GM12873 (cell line): Measurements from ENCODE around the gene IL1A.

Experiments
- TF ChIP-seq, protein P1 (sequence below): IDR thresholded peaks from 2 replicates; pipeline ENCODE4 v1.5.1; 2012; ENCODE audit warnings: low read depth, mild to moderate bottlenecking, moderate library complexity, low read length, control low read depth; ENCODE audit not compliant: insufficient read depth; ENCODE audit errors: missing control alignments

The IL1A gene

GRCh38 chr2:112728378-112729175 lies 55.7 kb downstream of the IL1A start:
- TF ChIP-seq, protein P1, sequence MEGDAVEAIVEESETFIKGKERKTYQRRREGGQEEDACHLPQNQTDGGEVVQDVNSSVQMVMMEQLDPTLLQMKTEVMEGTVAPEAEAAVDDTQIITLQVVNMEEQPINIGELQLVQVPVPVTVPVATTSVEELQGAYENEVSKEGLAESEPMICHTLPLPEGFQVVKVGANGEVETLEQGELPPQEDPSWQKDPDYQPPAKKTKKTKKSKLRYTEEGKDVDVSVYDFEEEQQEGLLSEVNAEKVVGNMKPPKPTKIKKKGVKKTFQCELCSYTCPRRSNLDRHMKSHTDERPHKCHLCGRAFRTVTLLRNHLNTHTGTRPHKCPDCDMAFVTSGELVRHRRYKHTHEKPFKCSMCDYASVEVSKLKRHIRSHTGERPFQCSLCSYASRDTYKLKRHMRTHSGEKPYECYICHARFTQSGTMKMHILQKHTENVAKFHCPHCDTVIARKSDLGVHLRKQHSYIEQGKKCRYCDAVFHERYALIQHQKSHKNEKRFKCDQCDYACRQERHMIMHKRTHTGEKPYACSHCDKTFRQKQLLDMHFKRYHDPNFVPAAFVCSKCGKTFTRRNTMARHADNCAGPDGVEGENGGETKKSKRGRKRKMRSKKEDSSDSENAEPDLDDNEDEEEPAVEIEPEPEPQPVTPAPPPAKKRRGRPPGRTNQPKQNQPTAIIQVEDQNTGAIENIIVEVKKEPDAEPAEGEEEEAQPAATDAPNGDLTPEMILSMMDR: no peak

- TF ChIP-seq, protein P1: no peak
These were observed 56.3 kb downstream of the IL1A start for GRCh38 chr2:112728029-112728362.

GRCh38 chr2:112727276-112728028 lies 56.8 kb downstream of the IL1A start:
- TF ChIP-seq, protein P1: no peak

DNA sequence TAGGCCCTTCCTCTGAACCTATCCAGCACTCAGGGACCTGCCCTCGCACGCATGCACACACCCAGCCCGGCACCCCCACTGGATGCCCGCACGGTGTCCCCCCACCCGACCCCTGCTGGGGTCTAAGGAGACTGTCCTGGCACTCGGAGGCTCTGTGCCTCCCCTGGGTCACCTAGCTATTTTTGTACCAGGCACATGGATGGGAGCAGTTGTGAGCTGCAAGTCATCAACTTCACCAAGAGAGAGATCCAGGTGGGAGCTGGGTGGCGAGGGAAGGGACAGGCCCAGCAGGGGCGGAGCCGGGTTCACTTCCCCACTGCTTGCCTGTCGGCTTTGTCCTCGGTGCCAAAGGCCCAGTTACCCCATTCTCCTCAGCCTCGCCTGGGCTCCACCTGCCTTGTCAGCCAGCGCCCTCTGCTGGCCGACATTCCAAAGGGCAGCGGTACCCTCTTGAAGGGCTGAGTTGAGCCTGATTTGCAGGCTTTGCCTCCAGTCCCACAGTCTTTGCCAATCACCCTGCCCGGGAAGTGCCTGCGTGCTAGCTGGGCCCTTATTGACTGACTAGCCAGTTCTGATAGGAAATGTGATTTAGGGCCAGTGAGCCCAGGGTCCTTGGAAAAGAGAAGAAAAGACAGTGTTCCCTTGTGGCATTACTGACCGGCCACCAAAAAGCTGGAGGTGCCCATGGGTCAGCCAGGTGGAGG lies 57.7 kb downstream of the IL1A start:
- TF ChIP-seq, protein P1: peak; percentile 96

DNA sequence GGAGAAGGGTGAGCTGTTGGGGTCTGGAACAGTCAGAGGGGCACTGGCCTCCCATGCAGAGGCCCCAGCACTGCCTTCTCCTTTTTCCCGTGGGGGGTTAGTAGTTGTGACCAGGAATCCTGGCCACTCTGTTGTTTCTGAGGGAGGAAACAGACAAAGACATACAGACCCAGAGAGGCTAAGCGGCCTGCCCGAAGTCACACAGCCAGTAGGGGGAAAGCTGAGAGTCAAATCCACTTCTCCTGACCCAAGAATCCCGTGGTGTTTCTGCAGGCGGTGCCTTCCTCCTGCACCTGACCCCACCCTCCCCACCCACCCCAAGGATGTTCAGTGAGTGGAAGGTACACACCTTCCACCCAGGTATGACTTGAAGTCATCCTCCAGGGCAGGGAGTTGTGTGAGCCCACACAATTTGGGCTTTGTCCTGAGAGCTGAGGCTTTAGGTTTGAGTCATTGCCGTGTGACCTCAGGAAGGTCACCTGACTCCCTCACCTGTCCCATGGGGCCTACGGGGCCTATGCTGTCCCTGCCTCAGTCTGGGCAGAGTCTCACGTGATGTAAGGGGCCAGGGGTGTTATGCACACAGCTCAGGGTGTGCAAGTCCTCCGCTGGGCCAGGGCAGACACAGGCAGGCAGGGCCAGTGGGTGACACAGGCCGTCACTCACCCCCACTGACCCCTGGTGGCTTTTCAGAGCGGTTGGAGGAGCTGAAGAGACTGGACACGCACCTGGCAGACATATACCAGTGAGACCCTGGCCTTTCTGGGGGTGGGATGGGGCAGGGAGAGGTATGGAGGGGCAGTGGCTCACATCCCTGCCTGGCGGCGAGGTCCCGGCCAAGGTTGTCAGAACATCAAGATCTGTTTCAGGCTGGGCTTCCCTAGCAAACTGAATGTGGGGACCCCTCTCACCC lies 58.5 kb downstream of the IL1A start:
- TF ChIP-seq, protein P1: peak; percentile 25

- TF ChIP-seq, protein P1: peak; percentile 63
These were observed 59.4 kb downstream of the IL1A start for GRCh38 chr2:112724591-112725525.
